Measurements from ENCODE around the gene MXRA7. TPM values are rescaled to one million over a fixed set of nuclear protein-coding genes. Genes with fewer than 3 reads are reported as not detected.

The MXRA7 gene
- total RNA-seq, 6 experiments from 2014 or later: 180 to 259 (median 192) TPM

DNA sequence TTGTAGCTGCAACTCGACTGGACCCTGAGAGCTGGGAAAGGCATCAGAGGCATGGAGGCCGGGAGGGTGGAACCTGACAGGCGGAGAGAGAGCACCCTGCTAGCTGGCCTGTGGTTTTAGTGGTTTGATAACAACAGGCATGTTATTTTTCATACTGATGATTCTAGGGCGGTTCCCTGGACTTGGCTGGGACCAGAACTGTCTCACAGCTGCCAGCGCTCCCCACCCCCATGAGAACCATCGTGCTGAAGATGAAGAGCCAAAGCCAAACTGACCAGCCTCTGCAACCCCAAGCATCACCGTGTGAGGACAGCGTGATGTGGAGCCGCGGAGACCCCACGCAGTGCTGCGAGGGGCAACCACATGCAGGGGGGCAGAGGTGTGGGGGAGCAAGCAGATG, 28.5 kb downstream of the MXRA7 start:
- no peak for DNase-seq
- no peak overlapping the region for H3K4me3 Mint-ChIP-seq
- peaks cover 2% of the 10 kb centered on the region for H3K27me3 Mint-ChIP-seq (ENCODE audit: insufficient read depth)
- no peak overlapping the region for H3K27ac Mint-ChIP-seq
- H3K36me3 Mint-ChIP-seq (ENCODE audit: low read depth): peaks cover 5% of the 10 kb centered on the region; the same call in 1 of the 2 replicates
- peaks cover 7% of the 10 kb centered on the region; the same call in 1 of the 2 replicates for H3K4me1 Mint-ChIP-seq (ENCODE audit: low read depth)
- no peaks in the 10 kb centered on the region for H3K9me3 Mint-ChIP-seq
- TF ChIP-seq, protein P1, sequence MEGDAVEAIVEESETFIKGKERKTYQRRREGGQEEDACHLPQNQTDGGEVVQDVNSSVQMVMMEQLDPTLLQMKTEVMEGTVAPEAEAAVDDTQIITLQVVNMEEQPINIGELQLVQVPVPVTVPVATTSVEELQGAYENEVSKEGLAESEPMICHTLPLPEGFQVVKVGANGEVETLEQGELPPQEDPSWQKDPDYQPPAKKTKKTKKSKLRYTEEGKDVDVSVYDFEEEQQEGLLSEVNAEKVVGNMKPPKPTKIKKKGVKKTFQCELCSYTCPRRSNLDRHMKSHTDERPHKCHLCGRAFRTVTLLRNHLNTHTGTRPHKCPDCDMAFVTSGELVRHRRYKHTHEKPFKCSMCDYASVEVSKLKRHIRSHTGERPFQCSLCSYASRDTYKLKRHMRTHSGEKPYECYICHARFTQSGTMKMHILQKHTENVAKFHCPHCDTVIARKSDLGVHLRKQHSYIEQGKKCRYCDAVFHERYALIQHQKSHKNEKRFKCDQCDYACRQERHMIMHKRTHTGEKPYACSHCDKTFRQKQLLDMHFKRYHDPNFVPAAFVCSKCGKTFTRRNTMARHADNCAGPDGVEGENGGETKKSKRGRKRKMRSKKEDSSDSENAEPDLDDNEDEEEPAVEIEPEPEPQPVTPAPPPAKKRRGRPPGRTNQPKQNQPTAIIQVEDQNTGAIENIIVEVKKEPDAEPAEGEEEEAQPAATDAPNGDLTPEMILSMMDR (IDR thresholded peaks at IDR 0.05): no peak

GRCh38 chr17:76681222-76682137, 29.3 kb downstream of the MXRA7 start:
- H3K36me3 Mint-ChIP-seq (ENCODE audit: low read depth): peaks cover 5% of the 10 kb centered on the region; the same call in 1 of the 2 replicates
- H3K9me3 Mint-ChIP-seq: no peaks in the 10 kb centered on the region
- DNase-seq: peak; percentile 55
- peaks cover 2% of the 10 kb centered on the region for H3K27me3 Mint-ChIP-seq (ENCODE audit: insufficient read depth)
- peaks cover 5% of the 10 kb centered on the region; the same call in 1 of the 2 replicates for H3K4me1 Mint-ChIP-seq (ENCODE audit: low read depth)
- no peak overlapping the region for H3K4me3 Mint-ChIP-seq
- H3K27ac Mint-ChIP-seq: no peak overlapping the region; the same call in 1 of the 2 replicates
- TF ChIP-seq, protein P1 (IDR thresholded peaks at IDR 0.05): peak; percentile 87

DNA sequence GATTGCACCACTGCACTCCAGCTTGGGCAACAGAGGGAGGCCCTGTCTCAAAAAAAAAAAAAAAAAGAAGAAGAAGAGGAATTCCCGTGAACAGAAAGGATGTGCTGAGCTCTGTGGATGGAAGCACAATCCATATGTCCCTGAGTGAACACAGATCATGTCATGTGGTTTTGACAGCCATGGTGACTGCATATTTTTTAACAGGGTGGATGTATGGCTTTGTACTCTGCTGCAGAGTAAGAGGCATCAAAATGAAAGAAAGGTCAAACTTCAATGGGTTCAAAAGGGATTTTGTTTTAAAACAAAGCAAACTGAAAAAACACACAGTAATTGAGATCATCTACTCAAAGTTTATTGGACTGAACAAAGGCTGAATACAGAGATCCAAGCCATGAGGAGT, 31.5 kb downstream of the MXRA7 start:
- H3K27ac Mint-ChIP-seq: no peak overlapping the region
- peaks cover 6% of the 10 kb centered on the region for H3K27me3 Mint-ChIP-seq (ENCODE audit: insufficient read depth)
- peaks cover 17% of the 10 kb centered on the region for H3K4me1 Mint-ChIP-seq (ENCODE audit: low read depth)
- DNase-seq: no peak
- TF ChIP-seq, protein P1 (IDR thresholded peaks at IDR 0.05): no peak
- H3K9me3 Mint-ChIP-seq: no peaks in the 10 kb centered on the region
- no peak overlapping the region for H3K4me3 Mint-ChIP-seq
- peaks cover 17% of the 10 kb centered on the region for H3K36me3 Mint-ChIP-seq (ENCODE audit: low read depth)

GRCh38 chr17:76678330-76678729, 32.4 kb downstream of the MXRA7 start:
- TF ChIP-seq, protein P1 (IDR thresholded peaks at IDR 0.05): no peak
- Mint-ChIP-seq H3K36me3 (ENCODE audit: low read depth) (peaks cover 17% of the 10 kb centered on the region), H3K27me3 (ENCODE audit: insufficient read depth) (peaks cover 6% of the 10 kb centered on the region), H3K4me1 (ENCODE audit: low read depth) (peaks cover 26% of the 10 kb centered on the region), H3K9me3 (no peaks in the 10 kb centered on the region), H3K27ac (no peak overlapping the region), H3K4me3 (no peak overlapping the region)
- DNase-seq: no peak

DNA sequence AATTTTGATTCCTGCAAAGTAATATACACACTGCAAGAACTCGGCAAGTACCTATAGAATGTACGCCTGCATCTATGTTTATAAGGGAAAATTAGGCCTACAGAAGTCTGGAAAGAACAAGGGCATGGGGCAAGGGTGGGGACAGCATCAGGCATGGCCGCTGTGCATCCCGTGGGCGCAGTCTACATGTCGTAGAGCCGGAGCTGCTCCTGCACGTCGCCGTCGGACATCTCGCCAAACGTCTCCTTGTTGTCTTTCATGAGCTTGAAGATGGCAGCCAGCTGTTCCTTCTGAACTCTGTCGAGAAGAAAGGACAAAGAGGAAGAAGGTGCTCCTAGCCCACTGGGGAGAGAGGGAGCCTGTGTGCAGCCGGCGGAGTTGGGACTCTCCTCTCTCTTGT, 33.4 kb downstream of the MXRA7 start:
- no peak for DNase-seq
- H3K4me3 Mint-ChIP-seq: no peak overlapping the region
- H3K27me3 Mint-ChIP-seq (ENCODE audit: insufficient read depth): peaks cover 6% of the 10 kb centered on the region
- H3K36me3 Mint-ChIP-seq (ENCODE audit: low read depth): peaks cover 20% of the 10 kb centered on the region
- TF ChIP-seq, protein P1 (IDR thresholded peaks at IDR 0.05): no peak
- no peaks in the 10 kb centered on the region; the same call in 1 of the 2 replicates for H3K9me3 Mint-ChIP-seq
- peaks cover 34% of the 10 kb centered on the region for H3K4me1 Mint-ChIP-seq (ENCODE audit: low read depth)
- H3K27ac Mint-ChIP-seq: no peak overlapping the region
